ENCODE measurements around the gene SYT7. TPM values are rescaled to one million over a fixed set of nuclear protein-coding genes. Genes with fewer than 3 reads are reported as not detected.

SYT7 gene
- polyA plus RNA-seq (2.0 to 4.4 TPM (median 2.6 TPM) in 3 replicates), polyA minus RNA-seq (2.0 to 8.5 TPM (median 4.3 TPM) in 3 replicates)
- 3.2 TPM for polyA plus RNA-seq (2011; ENCODE audit: low read depth)
- 2.3 and 4.0 TPM in 2 replicates for polyA plus RNA-seq (2011; cell fraction: cytosol; rRNA removed)
- 4.4 and 6.4 TPM in 2 replicates for polyA plus RNA-seq (2011; cell fraction: nucleus; rRNA removed)
- polyA plus RNA-seq (2012; ENCODE audit: low replicate concordance) = 3.1 and 3.3 TPM in 2 replicates
- 4.2 TPM for polyA minus RNA-seq (2011; cell fraction: cytosol; rRNA and poly(A)+ RNA removed)
- polyA minus RNA-seq (2011; cell fraction: nucleus; rRNA and poly(A)+ RNA removed) = 3.7 and 6.8 TPM in 2 replicates

- DNase-seq (ENCODE audit: low read depth, low spot score) (peak; percentile 60), FAIRE-seq (peak; percentile 48)
- peaks cover 40% of the 10 kb centered on the region for H3K27me3 ChIP-seq (ENCODE audit: control insufficient read depth, extremely low read depth, insufficient read depth, low read length)
- peak within 1 kb of the TSS; percentile 51 to 59 (median 51) for H3K4me3 ChIP-seq (ENCODE audit: control insufficient read depth in 2 of 3, extremely low read depth in 1 of 3, insufficient read depth in 2 of 3, low read depth in 1 of 3, low read length in 3 of 3)
- no peaks in the 10 kb centered on the region for H3K9me3 ChIP-seq (ENCODE audit: control insufficient read depth, low read depth, low read length)
- peak within 1 kb of the TSS; percentile 49 for H3K27ac ChIP-seq (ENCODE audit: control insufficient read depth, insufficient read depth, low read length)
- no peaks in the 10 kb centered on the region for H3K36me3 ChIP-seq (ENCODE audit: control insufficient read depth in 2 of 2, extremely low read depth in 1 of 2, insufficient read depth in 2 of 2, low read length in 2 of 2)
- no peaks in the 10 kb centered on the region for H3K9me1 ChIP-seq (ENCODE audit: control insufficient read depth, extremely low read depth, insufficient read depth, low read length)
- H4K20me1 ChIP-seq (ENCODE audit: control insufficient read depth, extremely low read depth, insufficient read depth, low read length) = peaks cover 4% of the 10 kb centered on the region
- peak within 1 kb of the TSS; percentile 69 for H3K4me2 ChIP-seq (ENCODE audit: control insufficient read depth, extremely low read depth, insufficient read depth, low read depth, low read length)
- H2AFZ ChIP-seq (ENCODE audit: control insufficient read depth, low read length) = peak within 1 kb of the TSS; percentile 62
- H3K4me1 ChIP-seq (ENCODE audit: control insufficient read depth, extremely low read depth, insufficient read depth, low read length) = peaks cover 3% of the 10 kb centered on the region
- H3K9ac ChIP-seq (ENCODE audit: control insufficient read depth, extremely low read depth, insufficient read depth, low read length) = peak within 1 kb of the TSS; percentile 67
- H3K79me2 ChIP-seq (ENCODE audit: control insufficient read depth, insufficient read depth, low read length) = no peaks in the 10 kb centered on the region
- peak in 1 of 3 experiments; percentile 54 for TF ChIP-seq CTCF (optimal IDR thresholded peaks at IDR 0.05 in 1 of 3, IDR thresholded peaks at IDR 0.05 in 1 of 3, conservative IDR thresholded peaks at IDR 0.05 in 1 of 3; ENCODE audit: extremely low read depth in 1 of 3, insufficient read depth in 2 of 3, low read length in 3 of 3)
- TF ChIP-seq EZH2 (IDR thresholded peaks at IDR 0.05; ENCODE audit: low read length) = no peak
- dilution Hi-C loops (cut with MboI; ENCODE audit: extremely low pct_ligation_motif_present, low sequenced_read_pairs) = no loop called here
These were observed at the start of gene SYT7 for GRCh38 chr11:61581030-61581928. Gene SYT7 (minus strand): TSS chr11:61581076. CDS start chr11:61580820, 256 bp downstream.

GRCh38 chr11:61630089-61630488, 49.2 kb upstream of the SYT7 start:
- DNase-seq (ENCODE audit: low read depth, low spot score) (no peak), FAIRE-seq (no peak)
- no peak overlapping the region for H3K4me2 ChIP-seq (ENCODE audit: control insufficient read depth, extremely low read depth, insufficient read depth, low read depth, low read length)
- H3K4me1 ChIP-seq (ENCODE audit: control insufficient read depth, extremely low read depth, insufficient read depth, low read length) = peaks cover 20% of the 10 kb centered on the region
- H3K79me2 ChIP-seq (ENCODE audit: control insufficient read depth, insufficient read depth, low read length) = no peaks in the 10 kb centered on the region
- peaks cover 3% of the 10 kb centered on the region for H3K27me3 ChIP-seq (ENCODE audit: control insufficient read depth, extremely low read depth, insufficient read depth, low read length)
- TF ChIP-seq CTCF (optimal IDR thresholded peaks at IDR 0.05 in 1 of 3, IDR thresholded peaks at IDR 0.05 in 1 of 3, conservative IDR thresholded peaks at IDR 0.05 in 1 of 3; ENCODE audit: extremely low read depth in 1 of 3, insufficient read depth in 2 of 3, low read length in 3 of 3) (no peak), EZH2 (IDR thresholded peaks at IDR 0.05; ENCODE audit: low read length) (no peak)
- dilution Hi-C loops (cut with MboI; ENCODE audit: extremely low pct_ligation_motif_present, low sequenced_read_pairs) = no loop called here
- no peaks in the 10 kb centered on the region for H3K9me1 ChIP-seq (ENCODE audit: control insufficient read depth, extremely low read depth, insufficient read depth, low read length)
- peaks cover 2% of the 10 kb centered on the region for H4K20me1 ChIP-seq (ENCODE audit: control insufficient read depth, extremely low read depth, insufficient read depth, low read length)
- no peak overlapping the region for H3K4me3 ChIP-seq (ENCODE audit: control insufficient read depth in 2 of 3, extremely low read depth in 1 of 3, insufficient read depth in 2 of 3, low read depth in 1 of 3, low read length in 3 of 3)
- H3K9me3 ChIP-seq (ENCODE audit: control insufficient read depth, low read depth, low read length) = no peaks in the 10 kb centered on the region
- H2AFZ ChIP-seq (ENCODE audit: control insufficient read depth, low read length) = no peak overlapping the region
- H3K36me3 ChIP-seq (ENCODE audit: control insufficient read depth in 2 of 2, extremely low read depth in 1 of 2, insufficient read depth in 2 of 2, low read length in 2 of 2) = no peaks in the 10 kb centered on the region
- H3K27ac ChIP-seq (ENCODE audit: control insufficient read depth, insufficient read depth, low read length) = no peak overlapping the region
- H3K9ac ChIP-seq (ENCODE audit: control insufficient read depth, extremely low read depth, insufficient read depth, low read length) = no peak overlapping the region
